ENCODE measurements around the gene SERTAD4.

DNA sequence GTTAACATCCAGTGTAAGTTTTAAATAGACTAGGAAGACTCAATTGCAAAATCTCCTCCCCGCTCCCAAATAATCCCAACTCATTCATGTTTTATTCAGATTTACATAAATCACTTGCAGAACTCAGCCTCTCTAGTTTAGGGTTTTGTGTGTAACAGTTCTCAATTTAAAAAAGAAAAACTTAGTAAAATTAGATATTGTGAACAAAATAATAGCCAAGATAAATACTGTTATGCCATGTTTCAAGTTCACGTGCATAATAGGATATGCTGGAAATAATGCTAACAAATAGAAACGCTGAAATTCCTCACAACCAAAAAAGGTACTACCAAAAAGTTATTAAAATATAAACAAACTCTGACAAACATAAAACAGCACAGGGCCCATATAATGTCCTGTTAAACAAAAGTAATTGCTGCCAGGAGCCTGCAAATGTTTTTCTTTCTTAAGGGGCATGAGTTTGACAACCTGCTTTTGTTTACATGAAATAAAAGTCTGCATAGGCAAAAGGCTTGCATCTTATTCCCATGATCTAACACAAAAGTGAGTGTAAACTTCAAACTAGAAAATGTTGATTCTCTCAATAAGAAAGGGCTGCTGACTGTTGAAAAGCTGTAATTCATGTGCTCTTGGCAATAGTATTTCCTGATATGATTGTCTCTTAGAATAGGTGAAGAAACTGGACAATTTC lies 2.9 kb downstream of the SERTAD4 start:
- TF ChIP-seq, protein P1, sequence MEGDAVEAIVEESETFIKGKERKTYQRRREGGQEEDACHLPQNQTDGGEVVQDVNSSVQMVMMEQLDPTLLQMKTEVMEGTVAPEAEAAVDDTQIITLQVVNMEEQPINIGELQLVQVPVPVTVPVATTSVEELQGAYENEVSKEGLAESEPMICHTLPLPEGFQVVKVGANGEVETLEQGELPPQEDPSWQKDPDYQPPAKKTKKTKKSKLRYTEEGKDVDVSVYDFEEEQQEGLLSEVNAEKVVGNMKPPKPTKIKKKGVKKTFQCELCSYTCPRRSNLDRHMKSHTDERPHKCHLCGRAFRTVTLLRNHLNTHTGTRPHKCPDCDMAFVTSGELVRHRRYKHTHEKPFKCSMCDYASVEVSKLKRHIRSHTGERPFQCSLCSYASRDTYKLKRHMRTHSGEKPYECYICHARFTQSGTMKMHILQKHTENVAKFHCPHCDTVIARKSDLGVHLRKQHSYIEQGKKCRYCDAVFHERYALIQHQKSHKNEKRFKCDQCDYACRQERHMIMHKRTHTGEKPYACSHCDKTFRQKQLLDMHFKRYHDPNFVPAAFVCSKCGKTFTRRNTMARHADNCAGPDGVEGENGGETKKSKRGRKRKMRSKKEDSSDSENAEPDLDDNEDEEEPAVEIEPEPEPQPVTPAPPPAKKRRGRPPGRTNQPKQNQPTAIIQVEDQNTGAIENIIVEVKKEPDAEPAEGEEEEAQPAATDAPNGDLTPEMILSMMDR (IDR thresholded peaks at IDR 0.05; ENCODE audit: insufficient read depth, low read length): no peak
- TF ChIP-seq POLR2AphosphoS5 (IDR thresholded peaks at IDR 0.05; ENCODE audit: low read depth): no peak
- TF ChIP-seq, protein P2, sequence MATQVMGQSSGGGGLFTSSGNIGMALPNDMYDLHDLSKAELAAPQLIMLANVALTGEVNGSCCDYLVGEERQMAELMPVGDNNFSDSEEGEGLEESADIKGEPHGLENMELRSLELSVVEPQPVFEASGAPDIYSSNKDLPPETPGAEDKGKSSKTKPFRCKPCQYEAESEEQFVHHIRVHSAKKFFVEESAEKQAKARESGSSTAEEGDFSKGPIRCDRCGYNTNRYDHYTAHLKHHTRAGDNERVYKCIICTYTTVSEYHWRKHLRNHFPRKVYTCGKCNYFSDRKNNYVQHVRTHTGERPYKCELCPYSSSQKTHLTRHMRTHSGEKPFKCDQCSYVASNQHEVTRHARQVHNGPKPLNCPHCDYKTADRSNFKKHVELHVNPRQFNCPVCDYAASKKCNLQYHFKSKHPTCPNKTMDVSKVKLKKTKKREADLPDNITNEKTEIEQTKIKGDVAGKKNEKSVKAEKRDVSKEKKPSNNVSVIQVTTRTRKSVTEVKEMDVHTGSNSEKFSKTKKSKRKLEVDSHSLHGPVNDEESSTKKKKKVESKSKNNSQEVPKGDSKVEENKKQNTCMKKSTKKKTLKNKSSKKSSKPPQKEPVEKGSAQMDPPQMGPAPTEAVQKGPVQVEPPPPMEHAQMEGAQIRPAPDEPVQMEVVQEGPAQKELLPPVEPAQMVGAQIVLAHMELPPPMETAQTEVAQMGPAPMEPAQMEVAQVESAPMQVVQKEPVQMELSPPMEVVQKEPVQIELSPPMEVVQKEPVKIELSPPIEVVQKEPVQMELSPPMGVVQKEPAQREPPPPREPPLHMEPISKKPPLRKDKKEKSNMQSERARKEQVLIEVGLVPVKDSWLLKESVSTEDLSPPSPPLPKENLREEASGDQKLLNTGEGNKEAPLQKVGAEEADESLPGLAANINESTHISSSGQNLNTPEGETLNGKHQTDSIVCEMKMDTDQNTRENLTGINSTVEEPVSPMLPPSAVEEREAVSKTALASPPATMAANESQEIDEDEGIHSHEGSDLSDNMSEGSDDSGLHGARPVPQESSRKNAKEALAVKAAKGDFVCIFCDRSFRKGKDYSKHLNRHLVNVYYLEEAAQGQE (IDR thresholded peaks at IDR 0.05; ENCODE audit: insufficient replicate concordance, low read depth): no peak
